ENCODE results near the gene TBC1D14. TPM values are rescaled to one million over a fixed set of nuclear protein-coding genes. Genes with fewer than 3 reads are reported as not detected.
"Not testable (repeated sequence)": the region's sequence is repeated elsewhere in the genome, so short reads cannot be mapped to it uniquely, and the experiment has no call there.

Gene TBC1D14
- total RNA-seq, 1 donor from 2014 or later, result 30.0 TPM

GRCh38 chr4:6910340-6910959 is 824 bp downstream of the TBC1D14 start:
- peak; percentile 22 for DNase-seq

GRCh38 chr4:6910960-6911874 is 1.6 kb downstream of the TBC1D14 start:
- no peak for DNase-seq

- DNase-seq, result not testable (repeated sequence)
Measured at GRCh38 chr4:6911917-6912316, 2.3 kb downstream of the TBC1D14 start.

GRCh38 chr4:6912441-6912840 is 2.8 kb downstream of the TBC1D14 start:
- DNase-seq, result no peak

GRCh38 chr4:6913350-6913905 is 3.8 kb downstream of the TBC1D14 start:
- no peak for DNase-seq

- DNase-seq, result no peak
Measured at GRCh38 chr4:6914448-6914847, 4.8 kb downstream of the TBC1D14 start.

- no peak for DNase-seq
Measured at GRCh38 chr4:6915041-6916005, 5.7 kb downstream of the TBC1D14 start.

- no peak for DNase-seq
Measured at GRCh38 chr4:6916069-6916586, 6.5 kb downstream of the TBC1D14 start.

- peak; percentile 47 for DNase-seq
Measured at GRCh38 chr4:6916587-6917460, 7.2 kb downstream of the TBC1D14 start.

- DNase-seq, result peak; percentile 83
Measured at GRCh38 chr4:6917461-6918271, 8.0 kb downstream of the TBC1D14 start.

- peak; percentile 12 for DNase-seq
Measured at GRCh38 chr4:6918338-6918737, 8.7 kb downstream of the TBC1D14 start.

GRCh38 chr4:6920171-6920570 is 10.5 kb downstream of the TBC1D14 start:
- DNase-seq, result no peak

- no peak for DNase-seq
Measured at GRCh38 chr4:6923507-6923906, 13.9 kb downstream of the TBC1D14 start.

- no peak for DNase-seq
Measured at GRCh38 chr4:6924361-6924779, 14.7 kb downstream of the TBC1D14 start.

- DNase-seq, result no peak
Measured at GRCh38 chr4:6925357-6925836, 15.8 kb downstream of the TBC1D14 start.

- DNase-seq, result no peak
Measured at GRCh38 chr4:6926081-6926480, 16.5 kb downstream of the TBC1D14 start.

GRCh38 chr4:6926681-6927478 is 17.3 kb downstream of the TBC1D14 start:
- DNase-seq, result no peak

GRCh38 chr4:6928081-6928480 is 18.5 kb downstream of the TBC1D14 start:
- no peak for DNase-seq

GRCh38 chr4:6929339-6929811 is 19.7 kb downstream of the TBC1D14 start:
- DNase-seq, result no peak
